Measurements from ENCODE around the gene CEP112.

Gene CEP112

DNA sequence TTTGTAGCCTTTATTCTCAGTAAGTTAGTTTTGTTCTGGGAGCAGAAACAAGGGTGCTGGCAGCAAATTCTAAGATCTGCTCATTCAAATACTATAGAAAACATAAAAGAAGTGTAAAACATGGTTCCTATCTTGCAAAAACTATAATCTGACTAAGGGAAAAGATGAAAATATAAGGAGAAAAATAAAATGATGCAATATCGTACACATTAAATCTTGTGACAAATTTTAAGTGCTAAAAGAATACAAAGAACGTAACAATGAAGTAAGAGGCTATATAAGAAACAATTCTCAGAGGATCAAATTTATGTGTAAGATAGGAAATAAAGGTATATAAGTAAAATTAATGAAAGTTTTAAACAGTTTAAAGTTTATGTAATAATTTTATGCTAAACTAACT is 224.6 kb downstream of the CEP112 start:
- Histone ChIP-seq H3K9me3 (ENCODE audit: insufficient read depth, low read length) (peaks cover 23% of the 10 kb centered on the region; the same call in 1 of the 2 replicates), H3K79me2 (ENCODE audit: insufficient read depth, low read length) (no peaks in the 10 kb centered on the region), H3K9me2 (replicated peaks; ENCODE audit: insufficient read depth, low read length) (no peaks in the 10 kb centered on the region), H2AFZ (ENCODE audit: low read depth, low read length, severe bottlenecking) (no peak overlapping the region), H3K27ac (ENCODE audit: low read depth, low read length) (no peak overlapping the region), H3K27me3 (ENCODE audit: low read length) (no peaks in the 10 kb centered on the region), H3K4me2 (ENCODE audit: low read depth, low read length, poor library complexity, severe bottlenecking) (no peak overlapping the region), H3F3A (ENCODE audit: insufficient read depth) (peaks cover 18% of the 10 kb centered on the region), H3K4me3 (ENCODE audit: insufficient read depth, low read length, poor library complexity, severe bottlenecking) (no peak overlapping the region), H4K20me1 (ENCODE audit: low read depth, low read length) (no peaks in the 10 kb centered on the region), H3K9ac (ENCODE audit: low read length) (no peak overlapping the region), H3K36me3 (ENCODE audit: low read length) (no peaks in the 10 kb centered on the region)
- TF ChIP-seq EZH2phosphoT487 (conservative IDR thresholded peaks at IDR 0.05; ENCODE audit: low read length): no peak
- TF ChIP-seq, protein P1, sequence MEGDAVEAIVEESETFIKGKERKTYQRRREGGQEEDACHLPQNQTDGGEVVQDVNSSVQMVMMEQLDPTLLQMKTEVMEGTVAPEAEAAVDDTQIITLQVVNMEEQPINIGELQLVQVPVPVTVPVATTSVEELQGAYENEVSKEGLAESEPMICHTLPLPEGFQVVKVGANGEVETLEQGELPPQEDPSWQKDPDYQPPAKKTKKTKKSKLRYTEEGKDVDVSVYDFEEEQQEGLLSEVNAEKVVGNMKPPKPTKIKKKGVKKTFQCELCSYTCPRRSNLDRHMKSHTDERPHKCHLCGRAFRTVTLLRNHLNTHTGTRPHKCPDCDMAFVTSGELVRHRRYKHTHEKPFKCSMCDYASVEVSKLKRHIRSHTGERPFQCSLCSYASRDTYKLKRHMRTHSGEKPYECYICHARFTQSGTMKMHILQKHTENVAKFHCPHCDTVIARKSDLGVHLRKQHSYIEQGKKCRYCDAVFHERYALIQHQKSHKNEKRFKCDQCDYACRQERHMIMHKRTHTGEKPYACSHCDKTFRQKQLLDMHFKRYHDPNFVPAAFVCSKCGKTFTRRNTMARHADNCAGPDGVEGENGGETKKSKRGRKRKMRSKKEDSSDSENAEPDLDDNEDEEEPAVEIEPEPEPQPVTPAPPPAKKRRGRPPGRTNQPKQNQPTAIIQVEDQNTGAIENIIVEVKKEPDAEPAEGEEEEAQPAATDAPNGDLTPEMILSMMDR (IDR thresholded peaks at IDR 0.05; ENCODE audit: insufficient read depth, low read length, poor library complexity, severe bottlenecking): no peak

DNA sequence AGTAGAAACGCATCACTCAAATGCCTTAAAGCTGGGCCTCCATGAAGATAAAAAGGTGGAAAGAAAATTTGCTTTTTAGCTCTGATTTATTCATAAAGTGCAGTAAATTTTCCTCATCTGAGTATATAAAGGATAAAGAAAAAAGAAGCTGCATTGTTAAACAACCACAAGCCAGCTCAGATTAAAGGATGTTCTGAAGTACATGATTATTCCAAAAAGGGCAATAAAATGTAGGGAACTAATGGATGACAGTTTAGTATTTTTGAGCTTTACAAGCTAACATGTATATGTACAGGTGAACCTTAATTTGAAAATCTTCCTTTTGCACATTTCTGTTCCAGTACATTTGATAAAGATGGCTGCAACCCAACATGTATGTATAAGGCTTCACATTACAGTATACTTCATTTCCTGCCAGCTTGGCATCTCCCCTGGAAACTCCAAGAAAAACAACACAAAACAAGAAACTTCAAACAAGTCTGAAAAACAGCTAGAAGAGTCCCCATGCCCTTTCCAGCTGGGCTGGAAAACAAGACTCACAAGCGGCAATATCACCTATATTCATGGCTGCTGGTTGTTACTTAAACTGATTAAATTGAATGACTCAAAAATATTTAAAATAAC is 225.7 kb downstream of the CEP112 start:
- peaks cover 16% of the 10 kb centered on the region; the same call in 1 of the 2 replicates for H3K9me3 ChIP-seq (ENCODE audit: insufficient read depth, low read length)
- H3K36me3 ChIP-seq (ENCODE audit: low read length): no peaks in the 10 kb centered on the region
- H3K27me3 ChIP-seq (ENCODE audit: low read length): no peaks in the 10 kb centered on the region
- no peak overlapping the region for H2AFZ ChIP-seq (ENCODE audit: low read depth, low read length, severe bottlenecking)
- H3K27ac ChIP-seq (ENCODE audit: low read depth, low read length): no peak overlapping the region
- H3K9me2 ChIP-seq (replicated peaks; ENCODE audit: insufficient read depth, low read length): no peaks in the 10 kb centered on the region
- H3F3A ChIP-seq (ENCODE audit: insufficient read depth): peaks cover 15% of the 10 kb centered on the region
- no peak for TF ChIP-seq EZH2phosphoT487 (conservative IDR thresholded peaks at IDR 0.05; ENCODE audit: low read length)
- TF ChIP-seq, protein P1 (IDR thresholded peaks at IDR 0.05; ENCODE audit: insufficient read depth, low read length, poor library complexity, severe bottlenecking): no peak
- no peak overlapping the region for H3K4me3 ChIP-seq (ENCODE audit: insufficient read depth, low read length, poor library complexity, severe bottlenecking)
- no peak overlapping the region for H3K9ac ChIP-seq (ENCODE audit: low read length)
- H3K4me2 ChIP-seq (ENCODE audit: low read depth, low read length, poor library complexity, severe bottlenecking): no peak overlapping the region
- H3K79me2 ChIP-seq (ENCODE audit: insufficient read depth, low read length): no peaks in the 10 kb centered on the region
- H4K20me1 ChIP-seq (ENCODE audit: low read depth, low read length): no peaks in the 10 kb centered on the region

DNA sequence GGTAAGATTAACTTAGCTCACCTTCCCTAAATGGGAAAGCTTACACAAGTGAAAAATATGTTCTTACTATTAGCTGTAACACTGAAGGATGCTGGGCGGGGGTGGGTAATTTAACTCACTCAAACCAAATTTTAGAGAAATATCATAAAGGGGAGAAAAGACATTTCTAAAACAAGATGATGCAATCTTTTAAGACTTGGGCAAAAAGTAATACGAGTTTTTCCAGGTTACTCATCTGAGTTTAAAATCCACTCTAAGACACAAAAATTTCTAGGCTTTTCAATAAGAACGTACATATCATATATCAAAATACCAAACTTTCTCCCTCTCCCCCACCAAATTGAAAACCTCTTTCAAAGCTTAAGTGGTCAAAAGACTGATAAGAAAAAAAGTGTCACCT is 228.8 kb downstream of the CEP112 start:
- no peaks in the 10 kb centered on the region for H3F3A ChIP-seq (ENCODE audit: insufficient read depth)
- no peak overlapping the region for H3K9ac ChIP-seq (ENCODE audit: low read length)
- no peaks in the 10 kb centered on the region for H4K20me1 ChIP-seq (ENCODE audit: low read depth, low read length)
- H3K9me2 ChIP-seq (replicated peaks; ENCODE audit: insufficient read depth, low read length): no peaks in the 10 kb centered on the region
- H3K27ac ChIP-seq (ENCODE audit: low read depth, low read length): no peak overlapping the region
- H3K9me3 ChIP-seq (ENCODE audit: insufficient read depth, low read length): peaks cover 14% of the 10 kb centered on the region; the same call in 1 of the 2 replicates
- no peak overlapping the region for H2AFZ ChIP-seq (ENCODE audit: low read depth, low read length, severe bottlenecking)
- no peak for TF ChIP-seq EZH2phosphoT487 (conservative IDR thresholded peaks at IDR 0.05; ENCODE audit: low read length)
- TF ChIP-seq, protein P1 (IDR thresholded peaks at IDR 0.05; ENCODE audit: insufficient read depth, low read length, poor library complexity, severe bottlenecking): no peak
- no peaks in the 10 kb centered on the region for H3K27me3 ChIP-seq (ENCODE audit: low read length)
- no peaks in the 10 kb centered on the region for H3K36me3 ChIP-seq (ENCODE audit: low read length)
- H3K4me3 ChIP-seq (ENCODE audit: insufficient read depth, low read length, poor library complexity, severe bottlenecking): no peak overlapping the region
- H3K4me2 ChIP-seq (ENCODE audit: low read depth, low read length, poor library complexity, severe bottlenecking): no peak overlapping the region
- no peaks in the 10 kb centered on the region for H3K79me2 ChIP-seq (ENCODE audit: insufficient read depth, low read length)

All from SU-DHL-6 (cell line).